Right hindlimb (tissue), 1 donor: Measurements from ENCODE around the gene YIPF5.

Experiments
- DNase-seq: peaks from one replicate; pipeline ENCODE4 v3.0.0-alpha.2; 2018

Gene YIPF5

GRCh38 chr5:144122081-144122480 lies 48.4 kb downstream of the YIPF5 start:
- DNase-seq = no peak

- no peak for DNase-seq
These were observed 48.9 kb downstream of the YIPF5 start for GRCh38 chr5:144121577-144121976.

- DNase-seq = no peak
These were observed 49.7 kb downstream of the YIPF5 start for GRCh38 chr5:144120661-144121180.

GRCh38 chr5:144117412-144117811 lies 53.0 kb downstream of the YIPF5 start:
- no peak for DNase-seq

GRCh38 chr5:144114571-144114970 lies 55.9 kb downstream of the YIPF5 start:
- no peak for DNase-seq
